A549 (cell line): ENCODE data around the gene CLDN6. TPM values are rescaled to one million over a fixed set of nuclear protein-coding genes. Genes with fewer than 3 reads are reported as not detected.
A peak's percentile ranks its signal among the peaks of the same experiment; 100 is the strongest.

Experiments used
- ATAC-seq, 2 experiments: fragments of 200-7000 bp in 1 of 2; fragments of >200 bp in 1 of 2; cut with Nextera tagmentation in 1 of 2; cut with Tn5 transposase in 1 of 2; 3 replicates each; pipeline versions ENCODE4 v1.8.0 to v1.9.1; 2018 to 2020; ENCODE audit warnings: mild to moderate bottlenecking in 1 of 2, moderate library complexity in 1 of 2
- CTCF ChIA-PET: fragments of 300-600 bp; sonication (Branson Sonifier 250); formaldehyde crosslinking; extraction: SDS; loops from one replicate; lab custom pipeline; 2021; ENCODE audit warnings: antibody characterized with exemption, inconsistent platforms; lab: Yijun Ruan, JAX
- POLR2A ChIA-PET: fragments of 350-600 bp; formaldehyde crosslinking; extraction: SDS; loops from one replicate; lab custom pipeline; 2021; ENCODE audit warnings: antibody characterized with exemption, inconsistent platforms; lab: Yijun Ruan, JAX
- DNase-seq, 2 experiments: peaks; one replicate each; pipeline versions ENCODE4 v3.0.0 to v3.0.0-alpha.2; 2011 to 2016; ENCODE audit warnings: low read depth in 1 of 2, low spot score in 1 of 2
- FAIRE-seq: peaks from 2 replicates; lab custom pipeline; 2011; peaks lifted over from hg19 to GRCh38; lab: Jason Lieb, UNC
- H3K27ac ChIP-seq, 2 experiments: fragments of >200 bp; sonication (Bioruptor Twin); formaldehyde crosslinking; 3 replicates each; pipeline ENCODE4 v1.5.1; 2016 to 2017
- H3K4me1 ChIP-seq: fragments of >200 bp; sonication (Bioruptor Twin); formaldehyde crosslinking; 3 replicates; pipeline ENCODE4 v1.6.1; 2016
- H3K4me2 ChIP-seq: fragments of >200 bp; sonication (Bioruptor Twin); formaldehyde crosslinking; 3 replicates; pipeline ENCODE4 v1.6.1; 2016
- H3K4me3 ChIP-seq: fragments of >200 bp; sonication (Bioruptor Twin); formaldehyde crosslinking; 3 replicates; pipeline ENCODE4 v1.5.1; 2016
- H3K9me3 ChIP-seq: fragments of >200 bp; sonication (Bioruptor Twin); formaldehyde crosslinking; 3 replicates; pipeline ENCODE4 v1.6.1; 2016
- BHLHE40 ChIP-seq: IDR thresholded peaks from 2 replicates; pipeline ENCODE4 v1.6.1; 2012; ENCODE audit warnings: low read depth, low read length, inconsistent platforms
- CHD4 ChIP-seq: fragments of 200-600 bp; sonication (generic); IDR thresholded peaks from 2 replicates; pipeline ENCODE4 v1.6.1; 2016; ENCODE audit warnings: antibody characterized with exemption, mild to moderate bottlenecking, borderline replicate concordance
- HOXA7 ChIP-seq: fragments of 250-450 bp; sonication (Bioruptor Pico); IDR thresholded peaks from 2 replicates; pipeline ENCODE4 v1.5.0; 2020; ENCODE audit warnings: mild to moderate bottlenecking, moderate library complexity
- HOXB13 ChIP-seq: fragments of 250-450 bp; sonication (Bioruptor Pico); IDR thresholded peaks from 2 replicates; pipeline ENCODE4 v1.5.0; 2020; ENCODE audit warnings: low read depth, mild to moderate bottlenecking, moderate library complexity
- JUN ChIP-seq, 2 experiments: fragments of >200 bp; sonication (Bioruptor Twin); formaldehyde crosslinking; IDR thresholded peaks; 2 replicates in 1 of 2; 3 replicates in 1 of 2; pipeline ENCODE4 v1.6.1; 2016 to 2017
- MAFK ChIP-seq: fragments of 450-650 bp; IDR thresholded peaks from 2 replicates; pipeline ENCODE4 v1.6.1; 2014; ENCODE audit not compliant: partially characterized antibody
- PBX3 ChIP-seq: IDR thresholded peaks from 2 replicates; pipeline ENCODE4 v1.6.1; 2012
- POLR2A ChIP-seq: IDR thresholded peaks from 2 replicates; pipeline ENCODE4 v1.6.1; 2012; ENCODE audit warnings: mild to moderate bottlenecking, low read length
- POLR2AphosphoS2 ChIP-seq: conservative IDR thresholded peaks from 2 replicates; pipeline ENCODE4 v1.6.1; 2012; ENCODE audit warnings: low read length, improper control_type of control experiment, inconsistent platforms
- RAD21 ChIP-seq, 2 experiments: fragments of >200 bp in 1 of 2; sonication (Bioruptor Twin) in 1 of 2; formaldehyde crosslinking in 1 of 2; IDR thresholded peaks in 1 of 2; conservative IDR thresholded peaks in 1 of 2; 2 replicates in 1 of 2; 3 replicates in 1 of 2; pipeline ENCODE4 v1.6.1; 2012 to 2018; ENCODE audit warnings: inconsistent platforms in 1 of 2
- RARB ChIP-seq: fragments of 250-450 bp; sonication (Bioruptor Pico); IDR thresholded peaks from 2 replicates; pipeline ENCODE4 v1.8.0; 2021; ENCODE audit warnings: mild to moderate bottlenecking, moderate library complexity
- RCOR1 ChIP-seq: fragments of 150-350 bp; IDR thresholded peaks from 2 replicates; pipeline ENCODE4 v1.6.1; 2014; ENCODE audit warnings: antibody characterized with exemption, low read length, low read depth
- REST ChIP-seq: fragments of 200-600 bp; sonication (generic); IDR thresholded peaks from 2 replicates; pipeline ENCODE4 v1.6.1; 2016; ENCODE audit warnings: antibody characterized with exemption, mild to moderate bottlenecking, moderate library complexity
- SMC3 ChIP-seq: fragments of >200 bp; sonication (Bioruptor Twin); formaldehyde crosslinking; IDR thresholded peaks from 3 replicates; pipeline ENCODE4 v1.6.1; 2018; ENCODE audit warnings: inconsistent platforms
- TFCP2L1 ChIP-seq: fragments of 250-450 bp; sonication (Bioruptor Pico); IDR thresholded peaks from 2 replicates; pipeline ENCODE4 v1.5.0; 2021; ENCODE audit warnings: mild to moderate bottlenecking
- TP53 ChIP-seq: fragments of 250-450 bp; sonication (Bioruptor Pico); IDR thresholded peaks from 2 replicates; pipeline ENCODE4 v1.5.0; 2021; ENCODE audit warnings: mild to moderate bottlenecking, moderate library complexity
- ZC3H11A ChIP-seq: fragments of 450-650 bp; IDR thresholded peaks from 2 replicates; pipeline ENCODE4 v1.6.1; 2014; ENCODE audit warnings: antibody characterized with exemption, mild to moderate bottlenecking
- ZFP36 ChIP-seq: fragments of 450-650 bp; IDR thresholded peaks from 2 replicates; pipeline ENCODE4 v1.6.1; 2014; ENCODE audit warnings: borderline replicate concordance; ENCODE audit not compliant: partially characterized antibody
- ZSCAN20 ChIP-seq: fragments of 250-450 bp; sonication (Bioruptor Pico); IDR thresholded peaks from 2 replicates; pipeline ENCODE4 v1.8.0; 2022; ENCODE audit warnings: mild to moderate bottlenecking, moderate library complexity
- WGBS: methylation state at CpG from one replicate; pipeline ENCODE4 v1.1.6; 2017; ENCODE audit errors: missing lambda C conversion rate; 5-methylcytosine and 5-hydroxymethylcytosine counted together
- polyA plus RNA-seq, 4 experiments: library from polyadenylated mRNA; depleted of rRNA in 3 of 4; stranded (reverse); fragments of >200 nt; fragmentation: RNase III in 1 of 4; extraction: RNeasy Plus Mini Kit Qiagen cat#74134 plus additional on column Dnase treatment in 1 of 4; gene quantifications; 2 replicates in 3 of 4; 3 replicates in 1 of 4; pipeline ENCODE4 v1.2.3, GENCODE V29; 2011 to 2017
- TF ChIP-seq, protein P1 (sequence below): fragments of >200 bp; sonication (Bioruptor Twin); formaldehyde crosslinking; IDR thresholded peaks from 3 replicates; pipeline ENCODE4 v1.5.1; 2016
- TF ChIP-seq, protein P2 (sequence below): fragments of 250-450 bp; sonication (Bioruptor Pico); IDR thresholded peaks from 2 replicates; pipeline ENCODE4 v1.5.0; 2021; ENCODE audit warnings: mild to moderate bottlenecking, moderate library complexity, borderline replicate concordance

The CLDN6 gene
- polyA plus RNA-seq, 2 of the 4 experiments (the other 2 are of a cell fraction), result 0.25 TPM; not detected in 1

DNA sequence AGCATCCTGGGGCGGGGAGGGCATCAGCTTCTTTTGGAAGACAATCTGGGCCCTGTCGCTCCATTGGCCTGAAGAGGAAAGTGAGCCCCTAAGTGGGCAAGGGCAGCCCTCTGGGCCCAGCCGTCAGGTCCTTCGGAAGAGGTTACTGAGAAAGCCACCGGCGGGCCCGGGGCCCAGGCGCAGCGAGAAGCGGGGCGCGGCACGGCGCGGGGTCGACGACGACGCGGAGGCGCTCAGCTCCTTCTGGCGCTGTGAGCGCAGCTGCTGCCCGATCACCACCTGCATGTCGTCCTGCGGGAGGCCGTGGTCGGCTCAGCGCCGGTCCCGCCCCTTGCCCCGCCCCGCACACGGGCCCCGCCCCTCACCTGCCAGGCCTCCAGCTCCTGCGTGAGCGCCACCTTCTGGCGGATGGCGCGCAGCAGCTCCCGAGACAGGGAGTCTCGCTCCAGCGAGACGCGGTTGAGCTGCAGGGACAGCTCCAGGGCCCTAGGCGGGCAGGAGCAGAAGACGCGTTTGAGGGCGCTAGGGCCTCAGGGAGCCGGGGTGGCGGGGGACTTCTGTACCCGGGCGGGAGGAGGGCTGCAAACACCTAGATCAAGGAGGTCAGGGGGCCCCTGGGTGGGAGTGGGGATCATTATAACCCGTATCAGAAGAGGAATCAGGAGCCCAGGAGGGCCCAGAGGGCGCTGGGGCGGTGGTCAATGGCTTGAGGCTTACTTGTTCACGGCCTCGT lies 10.2 kb upstream of the CLDN6 start:
- ChIA-PET CTCF (interaction anchor here (0.6 to 11.0 kb wide), 18 partner anchors 9 to 543 kb away, joined by 3 to 214 read pairs (median 5); partner anchors contain the start of genes BICDL2, CLDN6, CLDN9 and TNFRSF12A), POLR2A (interaction anchor here (1.2 to 2.0 kb wide), 3 partner anchors 8 to 130 kb away, joined by 4 to 13 read pairs (median 7); partner anchors contain the start of gene TNFRSF12A)
- Histone ChIP-seq H3K4me2 (peak overlapping the region; percentile 76), H3K9me3 (no peaks in the 10 kb centered on the region), H3K27ac (peak overlapping the region in 1 of 2 experiments; percentile 53; a peak in 3 of 6 replicates), H3K4me3 (no peak overlapping the region), H3K4me1 (peaks cover 20% of the 10 kb centered on the region)
- FAIRE-seq (no peak), DNase-seq (peak; percentile 79 to 89), ATAC-seq (peak; percentile 11 to 42)
- TF ChIP-seq ZC3H11A (no peak), REST (no peak), RAD21 (conservative IDR thresholded peaks at IDR 0.05 in 1 of 2, IDR thresholded peaks at IDR 0.05 in 1 of 2) (peak; percentile 45 to 64), MAFK (no peak), HOXA7 (peak; percentile 57; the same call in 1 of the 2 replicates), POLR2A (no peak), PBX3 (no peak), SMC3 (peak; percentile 77), JUN (IDR thresholded peaks at IDR 0.05) (peak in 1 of 2 experiments; percentile 72; a peak in 2 of 5 replicates), TP53 (CRISPR knock-in tag) (0 out of 2 replicates have a peak, but pooled peaks have one; percentile 47), HOXB13 (CRISPR knock-in tag) (no peak), ZFP36 (no peak), TFCP2L1 (CRISPR knock-in tag) (peak; percentile 1; the same call in 1 of the 2 replicates), CHD4 (no peak), BHLHE40 (no peak), ZSCAN20 (CRISPR knock-in tag) (no peak), RCOR1 (no peak), RARB (0 out of 2 replicates have a peak, but pooled peaks have one; percentile 48), POLR2AphosphoS2 (peak; percentile 68)
- TF ChIP-seq, protein P1, sequence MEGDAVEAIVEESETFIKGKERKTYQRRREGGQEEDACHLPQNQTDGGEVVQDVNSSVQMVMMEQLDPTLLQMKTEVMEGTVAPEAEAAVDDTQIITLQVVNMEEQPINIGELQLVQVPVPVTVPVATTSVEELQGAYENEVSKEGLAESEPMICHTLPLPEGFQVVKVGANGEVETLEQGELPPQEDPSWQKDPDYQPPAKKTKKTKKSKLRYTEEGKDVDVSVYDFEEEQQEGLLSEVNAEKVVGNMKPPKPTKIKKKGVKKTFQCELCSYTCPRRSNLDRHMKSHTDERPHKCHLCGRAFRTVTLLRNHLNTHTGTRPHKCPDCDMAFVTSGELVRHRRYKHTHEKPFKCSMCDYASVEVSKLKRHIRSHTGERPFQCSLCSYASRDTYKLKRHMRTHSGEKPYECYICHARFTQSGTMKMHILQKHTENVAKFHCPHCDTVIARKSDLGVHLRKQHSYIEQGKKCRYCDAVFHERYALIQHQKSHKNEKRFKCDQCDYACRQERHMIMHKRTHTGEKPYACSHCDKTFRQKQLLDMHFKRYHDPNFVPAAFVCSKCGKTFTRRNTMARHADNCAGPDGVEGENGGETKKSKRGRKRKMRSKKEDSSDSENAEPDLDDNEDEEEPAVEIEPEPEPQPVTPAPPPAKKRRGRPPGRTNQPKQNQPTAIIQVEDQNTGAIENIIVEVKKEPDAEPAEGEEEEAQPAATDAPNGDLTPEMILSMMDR, result peak; percentile 88
- TF ChIP-seq, protein P2, sequence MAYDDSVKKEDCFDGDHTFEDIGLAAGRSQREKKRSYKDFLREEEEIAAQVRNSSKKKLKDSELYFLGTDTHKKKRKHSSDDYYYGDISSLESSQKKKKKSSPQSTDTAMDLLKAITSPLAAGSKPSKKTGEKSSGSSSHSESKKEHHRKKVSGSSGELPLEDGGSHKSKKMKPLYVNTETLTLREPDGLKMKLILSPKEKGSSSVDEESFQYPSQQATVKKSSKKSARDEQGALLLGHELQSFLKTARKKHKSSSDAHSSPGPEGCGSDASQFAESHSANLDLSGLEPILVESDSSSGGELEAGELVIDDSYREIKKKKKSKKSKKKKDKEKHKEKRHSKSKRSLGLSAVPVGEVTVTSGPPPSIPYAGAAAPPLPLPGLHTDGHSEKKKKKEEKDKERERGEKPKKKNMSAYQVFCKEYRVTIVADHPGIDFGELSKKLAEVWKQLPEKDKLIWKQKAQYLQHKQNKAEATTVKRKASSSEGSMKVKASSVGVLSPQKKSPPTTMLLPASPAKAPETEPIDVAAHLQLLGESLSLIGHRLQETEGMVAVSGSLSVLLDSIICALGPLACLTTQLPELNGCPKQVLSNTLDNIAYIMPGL, result peak; percentile 6; the same call in 1 of the 2 replicates
- 20% methylated on average over 30 of the region's 58 CpGs for WGBS
